Measurements from ENCODE around the gene GRM8.

Gene GRM8

GRCh38 chr7:126424985-126425384 lies 827.8 kb downstream of the GRM8 start:
- H3K36me3 ChIP-seq (ENCODE audit: insufficient read depth, insufficient read length, low read length), result no peaks in the 10 kb centered on the region
- no peaks in the 10 kb centered on the region for H3K27me3 ChIP-seq (ENCODE audit: insufficient read depth, insufficient read length)
- H3K4me3 ChIP-seq (ENCODE audit: insufficient read length, low read depth), result no peak overlapping the region
- TF ChIP-seq YY1 (IDR thresholded peaks at IDR 0.05; ENCODE audit: insufficient read depth, insufficient read length) (no peak), ZNF274 (IDR thresholded peaks at IDR 0.05; ENCODE audit: low read depth, low read length) (no peak), SUZ12 (IDR thresholded peaks at IDR 0.05; ENCODE audit: extremely low read depth, insufficient read depth, insufficient read length) (no peak)
- no peak for DNase-seq (ENCODE audit: low read depth, low spot score)
- H3K4me1 ChIP-seq (ENCODE audit: insufficient read depth, insufficient read length), result no peaks in the 10 kb centered on the region
- no peaks in the 10 kb centered on the region for H3K9me3 ChIP-seq (ENCODE audit: insufficient read depth, low read length)
- no peak overlapping the region for H3K9ac ChIP-seq (ENCODE audit: insufficient read length, low read depth)

GRCh38 chr7:126419047-126419446 lies 833.7 kb downstream of the GRM8 start:
- Histone ChIP-seq H3K27me3 (ENCODE audit: insufficient read depth, insufficient read length) (no peaks in the 10 kb centered on the region), H3K9ac (ENCODE audit: insufficient read length, low read depth) (no peak overlapping the region), H3K4me3 (ENCODE audit: insufficient read length, low read depth) (no peak overlapping the region), H3K36me3 (ENCODE audit: insufficient read depth, insufficient read length, low read length) (no peaks in the 10 kb centered on the region), H3K9me3 (ENCODE audit: insufficient read depth, low read length) (no peaks in the 10 kb centered on the region), H3K4me1 (ENCODE audit: insufficient read depth, insufficient read length) (no peaks in the 10 kb centered on the region)
- TF ChIP-seq YY1 (IDR thresholded peaks at IDR 0.05; ENCODE audit: insufficient read depth, insufficient read length) (no peak), ZNF274 (IDR thresholded peaks at IDR 0.05; ENCODE audit: low read depth, low read length) (no peak), SUZ12 (IDR thresholded peaks at IDR 0.05; ENCODE audit: extremely low read depth, insufficient read depth, insufficient read length) (no peak)
- DNase-seq (ENCODE audit: low read depth, low spot score), result no peak

- Histone ChIP-seq H3K4me3 (ENCODE audit: insufficient read length, low read depth) (no peak overlapping the region), H3K27me3 (ENCODE audit: insufficient read depth, insufficient read length) (no peaks in the 10 kb centered on the region), H3K4me1 (ENCODE audit: insufficient read depth, insufficient read length) (no peaks in the 10 kb centered on the region), H3K9me3 (ENCODE audit: insufficient read depth, low read length) (no peaks in the 10 kb centered on the region), H3K36me3 (ENCODE audit: insufficient read depth, insufficient read length, low read length) (no peaks in the 10 kb centered on the region), H3K9ac (ENCODE audit: insufficient read length, low read depth) (no peak overlapping the region)
- DNase-seq (ENCODE audit: low read depth, low spot score), result no peak
- TF ChIP-seq ZNF274 (IDR thresholded peaks at IDR 0.05; ENCODE audit: low read depth, low read length), result no peak
- TF ChIP-seq SUZ12 (IDR thresholded peaks at IDR 0.05; ENCODE audit: extremely low read depth, insufficient read depth, insufficient read length), result no peak
- no peak for TF ChIP-seq YY1 (IDR thresholded peaks at IDR 0.05; ENCODE audit: insufficient read depth, insufficient read length)
Observed at GRCh38 chr7:126411821-126412383, 840.8 kb downstream of the GRM8 start.

GRCh38 chr7:126411032-126411820 lies 841.5 kb downstream of the GRM8 start:
- no peak for DNase-seq (ENCODE audit: low read depth, low spot score)
- Histone ChIP-seq H3K9me3 (ENCODE audit: insufficient read depth, low read length) (no peaks in the 10 kb centered on the region), H3K4me1 (ENCODE audit: insufficient read depth, insufficient read length) (no peaks in the 10 kb centered on the region), H3K36me3 (ENCODE audit: insufficient read depth, insufficient read length, low read length) (no peaks in the 10 kb centered on the region), H3K27me3 (ENCODE audit: insufficient read depth, insufficient read length) (no peaks in the 10 kb centered on the region), H3K9ac (ENCODE audit: insufficient read length, low read depth) (no peak overlapping the region), H3K4me3 (ENCODE audit: insufficient read length, low read depth) (no peak overlapping the region)
- TF ChIP-seq YY1 (IDR thresholded peaks at IDR 0.05; ENCODE audit: insufficient read depth, insufficient read length), result no peak
- no peak for TF ChIP-seq SUZ12 (IDR thresholded peaks at IDR 0.05; ENCODE audit: extremely low read depth, insufficient read depth, insufficient read length)
- no peak for TF ChIP-seq ZNF274 (IDR thresholded peaks at IDR 0.05; ENCODE audit: low read depth, low read length)

GRCh38 chr7:126403040-126403439 lies 849.7 kb downstream of the GRM8 start:
- TF ChIP-seq ZNF274 (IDR thresholded peaks at IDR 0.05; ENCODE audit: low read depth, low read length) (no peak), SUZ12 (IDR thresholded peaks at IDR 0.05; ENCODE audit: extremely low read depth, insufficient read depth, insufficient read length) (no peak), YY1 (IDR thresholded peaks at IDR 0.05; ENCODE audit: insufficient read depth, insufficient read length) (no peak)
- Histone ChIP-seq H3K9ac (ENCODE audit: insufficient read length, low read depth) (no peak overlapping the region), H3K9me3 (ENCODE audit: insufficient read depth, low read length) (no peaks in the 10 kb centered on the region), H3K4me1 (ENCODE audit: insufficient read depth, insufficient read length) (no peaks in the 10 kb centered on the region), H3K36me3 (ENCODE audit: insufficient read depth, insufficient read length, low read length) (no peaks in the 10 kb centered on the region), H3K27me3 (ENCODE audit: insufficient read depth, insufficient read length) (no peaks in the 10 kb centered on the region), H3K4me3 (ENCODE audit: insufficient read length, low read depth) (no peak overlapping the region)
- DNase-seq (ENCODE audit: low read depth, low spot score), result no peak

GRCh38 chr7:126401918-126402317 lies 850.8 kb downstream of the GRM8 start:
- Histone ChIP-seq H3K27me3 (ENCODE audit: insufficient read depth, insufficient read length) (no peaks in the 10 kb centered on the region), H3K9me3 (ENCODE audit: insufficient read depth, low read length) (no peaks in the 10 kb centered on the region), H3K36me3 (ENCODE audit: insufficient read depth, insufficient read length, low read length) (no peaks in the 10 kb centered on the region), H3K9ac (ENCODE audit: insufficient read length, low read depth) (no peak overlapping the region), H3K4me1 (ENCODE audit: insufficient read depth, insufficient read length) (no peaks in the 10 kb centered on the region), H3K4me3 (ENCODE audit: insufficient read length, low read depth) (no peak overlapping the region)
- DNase-seq (ENCODE audit: low read depth, low spot score), result no peak
- no peak for TF ChIP-seq YY1 (IDR thresholded peaks at IDR 0.05; ENCODE audit: insufficient read depth, insufficient read length)
- TF ChIP-seq SUZ12 (IDR thresholded peaks at IDR 0.05; ENCODE audit: extremely low read depth, insufficient read depth, insufficient read length), result no peak
- no peak for TF ChIP-seq ZNF274 (IDR thresholded peaks at IDR 0.05; ENCODE audit: low read depth, low read length)

- no peak for TF ChIP-seq ZNF274 (IDR thresholded peaks at IDR 0.05; ENCODE audit: low read depth, low read length)
- TF ChIP-seq YY1 (IDR thresholded peaks at IDR 0.05; ENCODE audit: insufficient read depth, insufficient read length), result no peak
- no peak for TF ChIP-seq SUZ12 (IDR thresholded peaks at IDR 0.05; ENCODE audit: extremely low read depth, insufficient read depth, insufficient read length)
- Histone ChIP-seq H3K27me3 (ENCODE audit: insufficient read depth, insufficient read length) (no peaks in the 10 kb centered on the region), H3K4me3 (ENCODE audit: insufficient read length, low read depth) (no peak overlapping the region), H3K36me3 (ENCODE audit: insufficient read depth, insufficient read length, low read length) (no peaks in the 10 kb centered on the region), H3K9me3 (ENCODE audit: insufficient read depth, low read length) (no peaks in the 10 kb centered on the region), H3K4me1 (ENCODE audit: insufficient read depth, insufficient read length) (no peaks in the 10 kb centered on the region), H3K9ac (ENCODE audit: insufficient read length, low read depth) (no peak overlapping the region)
- DNase-seq (ENCODE audit: low read depth, low spot score), result no peak
Observed at GRCh38 chr7:126398851-126399529, 853.8 kb downstream of the GRM8 start.
